Measurements from ENCODE around the gene KCTD1. TPM values are rescaled to one million over a fixed set of nuclear protein-coding genes. Genes with fewer than 3 reads are reported as not detected.

The KCTD1 gene
- total and polyA plus RNA-seq, 10 of the 15 experiments (the other 5 are each of a cell fraction or from before 2014, with no cell fraction given) = 1.5 to 13.4 (median 5.5) TPM

- H2AFZ ChIP-seq (ENCODE audit: control insufficient read depth, low read depth, low read length) = no peak overlapping the region
- H3K9ac ChIP-seq (ENCODE audit: control insufficient read depth, insufficient read depth, low read length) = no peak overlapping the region
- TF ChIP-seq ZSCAN29 (IDR thresholded peaks at IDR 0.05) = no peak
- 0 out of 2 replicates have a peak, but pooled peaks have one; percentile 5 for TF ChIP-seq RUNX3 (IDR thresholded peaks at IDR 0.05; ENCODE audit: low read length)
- TF ChIP-seq BHLHE40 (IDR thresholded peaks at IDR 0.05; ENCODE audit: borderline replicate concordance in 1 of 2, low read depth in 2 of 2, low read length in 1 of 2) = 0 out of 4 replicates have a peak, but pooled peaks of 1 of the 2 experiments have one; percentile 6
- peak; percentile 12; the same call in 1 of the 2 replicates for TF ChIP-seq JUNB (IDR thresholded peaks at IDR 0.05)
- TF ChIP-seq ASH2L (IDR thresholded peaks at IDR 0.05; ENCODE audit: borderline replicate concordance, low read depth) = no peak
- TF ChIP-seq NR2F1 (conservative IDR thresholded peaks at IDR 0.05) = peak; percentile 73
- no peak for TF ChIP-seq TARDBP (IDR thresholded peaks at IDR 0.05; ENCODE audit: borderline replicate concordance)
- no peak for TF ChIP-seq POLR2A (IDR thresholded peaks at IDR 0.05; ENCODE audit: low read depth, low read length)
- H3K9me3 ChIP-seq (replicated peaks; ENCODE audit: control insufficient read depth, insufficient read depth, low read length) = no peaks in the 10 kb centered on the region
- in situ Hi-C loops (cut with MboI) (no loop called here), intact Hi-C loops (cut with micrococcal nuclease; ENCODE audit: unreplicated experiment) (no loop called here)
- H3K4me3 ChIP-seq = no peak overlapping the region
- BruUV-seq (replicated peaks) = no TSS peak
- H3K4me1 ChIP-seq (ENCODE audit: control insufficient read depth, insufficient read depth, low read length) = peaks cover 13% of the 10 kb centered on the region; the same call in 1 of the 2 replicates
- no peaks in the 10 kb centered on the region for H4K20me1 ChIP-seq (ENCODE audit: control insufficient read depth, insufficient read depth)
- ChIA-PET RAD21 (ENCODE audit: unreplicated experiment) (no interaction called here), SMC1A (ENCODE audit: uncharacterized antibody, unreplicated experiment) (interaction anchor here (1.0 kb wide), 1 partner anchor 13 kb away, joined by 6 read pairs; no protein-coding TSS in a partner anchor), CTCF (interaction anchor here (1.6 to 2.3 kb wide), 3 partner anchors 9 to 151 kb away, joined by 3 to 16 read pairs (median 7); partner anchors contain the start of gene KCTD1), POLR2A (no interaction called here)
- H3K27me3 ChIP-seq (replicated peaks in 1 of 2; ENCODE audit: control insufficient read depth in 2 of 2, insufficient read depth in 2 of 2, low read length in 1 of 2) = no peaks in the 10 kb centered on the region
- H3K27ac ChIP-seq (ENCODE audit: control insufficient read depth, insufficient read depth) = no peak overlapping the region
- 24% methylated on average over 3 of the region's 3 CpGs for WGBS (ENCODE audit: insufficient coverage, insufficient replicate concordance, low lambda C conversion rate, missing lambda C conversion rate)
- FAIRE-seq (peak; percentile 89), DNase-seq (ENCODE audit: low read depth, low spot score) (peak; percentile 51), ATAC-seq (peak; percentile 93)
- H3K36me3 ChIP-seq (ENCODE audit: control insufficient read depth in 2 of 2, insufficient read depth in 2 of 2, low read length in 1 of 2) = no peaks in the 10 kb centered on the region
- H3K79me2 ChIP-seq (ENCODE audit: control insufficient read depth, insufficient read depth, low read length) = no peaks in the 10 kb centered on the region
- no peak overlapping the region for H3K4me2 ChIP-seq (ENCODE audit: control insufficient read depth, insufficient read depth)
These were observed 8.2 kb upstream of the KCTD1 start for GRCh38 chr18:26556573-26556972.
